ENCODE measurements around the gene HIF1A.
A peak's percentile ranks its signal among the peaks of the same experiment; 100 is the strongest.
"Not testable (repeated sequence)": the region's sequence is repeated elsewhere in the genome, so short reads cannot be mapped to it uniquely, and the experiment has no call there.

Gene HIF1A

GRCh38 chr14:61749867-61750266 is 54.6 kb downstream of the HIF1A start:
- DNase-seq, result no peak

GRCh38 chr14:61750708-61751474 is 55.6 kb downstream of the HIF1A start:
- peak; percentile 78 for DNase-seq

GRCh38 chr14:61751475-61751989 is 56.2 kb downstream of the HIF1A start:
- no peak for DNase-seq

- no peak for DNase-seq
These were observed 57.3 kb downstream of the HIF1A start for GRCh38 chr14:61752626-61753025.

GRCh38 chr14:61753631-61754030 is 58.3 kb downstream of the HIF1A start:
- no peak for DNase-seq

- DNase-seq, result no peak
These were observed 59.5 kb downstream of the HIF1A start for GRCh38 chr14:61754627-61755381.

- not testable (repeated sequence) for DNase-seq
These were observed 60.0 kb downstream of the HIF1A start for GRCh38 chr14:61755382-61755742.

GRCh38 chr14:61756135-61756534 is 60.8 kb downstream of the HIF1A start:
- no peak for DNase-seq

- no peak for DNase-seq
These were observed 64.6 kb downstream of the HIF1A start for GRCh38 chr14:61759878-61760277.

- DNase-seq, result no peak
These were observed 66.2 kb downstream of the HIF1A start for GRCh38 chr14:61761557-61761956.

GRCh38 chr14:61761959-61762786 is 66.9 kb downstream of the HIF1A start, which contains the start of gene SNAPC1:
Gene SNAPC1 (plus strand): TSS chr14:61762420. CDS start chr14:61762461, 41 bp downstream.
- peak; percentile 98 for DNase-seq

- DNase-seq, result no peak
These were observed 69.2 kb downstream of the HIF1A start for GRCh38 chr14:61764342-61765122.

- no peak for DNase-seq
These were observed 70.1 kb downstream of the HIF1A start for GRCh38 chr14:61765225-61765943.

- DNase-seq, result no peak
These were observed 70.8 kb downstream of the HIF1A start for GRCh38 chr14:61766151-61766550.

- DNase-seq, result no peak
These were observed 72.9 kb downstream of the HIF1A start for GRCh38 chr14:61768240-61768639.

GRCh38 chr14:61769893-61770292 is 74.6 kb downstream of the HIF1A start:
- no peak for DNase-seq

- DNase-seq, result no peak
These were observed 79.5 kb downstream of the HIF1A start for GRCh38 chr14:61774861-61775260.

- no peak for DNase-seq
These were observed 84.8 kb downstream of the HIF1A start for GRCh38 chr14:61780125-61780524.

- no peak for DNase-seq
These were observed 102.0 kb downstream of the HIF1A start for GRCh38 chr14:61797309-61797708.

Measured in activated naive CD4-positive, alpha-beta T cell treated with Interleukin-2 at 50 U/mL for 16 hours (primary cell).